C1 segment of cervical spinal cord (tissue), 14 donors: Measurements from ENCODE around the gene RAB40B.
"Not testable (repeated sequence)": the region's sequence is repeated elsewhere in the genome, so short reads cannot be mapped to it uniquely, and the experiment has no call there.

Experiments
- DNase-seq, 14 donors: peaks; one replicate each; lab custom pipeline; 2025; lab: John Stamatoyannopoulos, UW

RAB40B gene

DNA sequence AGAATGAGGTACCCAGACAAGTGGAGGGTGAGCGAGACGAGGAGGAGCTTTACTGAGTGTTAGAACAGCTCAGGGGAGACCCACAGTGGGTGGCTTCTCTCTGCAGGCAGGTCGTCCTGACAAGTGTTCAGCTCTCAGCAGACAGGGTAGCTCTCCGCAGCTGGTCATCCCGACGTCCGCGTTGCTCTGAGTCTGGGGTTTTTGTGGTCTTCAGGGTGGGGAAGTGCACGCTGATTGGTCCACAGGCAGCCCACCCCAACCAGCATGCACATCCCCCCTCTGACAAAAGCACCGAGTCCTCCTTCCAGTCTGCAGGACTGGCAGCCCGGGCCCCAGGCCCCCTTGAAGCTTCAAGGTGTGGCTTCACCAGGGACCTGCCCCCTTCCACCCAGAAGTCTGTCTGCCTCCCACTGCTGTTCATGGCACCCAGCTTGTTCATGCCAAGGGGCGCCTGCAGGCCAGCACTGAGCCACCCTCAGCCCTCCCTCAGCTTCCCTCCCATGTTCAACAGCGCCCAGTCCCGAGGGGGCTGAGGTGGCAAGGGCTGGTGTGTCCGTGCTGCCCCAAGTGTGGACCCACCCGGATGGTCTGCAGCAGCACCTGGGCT lies 30.4 kb downstream of the RAB40B start:
- DNase-seq = no peak

DNA sequence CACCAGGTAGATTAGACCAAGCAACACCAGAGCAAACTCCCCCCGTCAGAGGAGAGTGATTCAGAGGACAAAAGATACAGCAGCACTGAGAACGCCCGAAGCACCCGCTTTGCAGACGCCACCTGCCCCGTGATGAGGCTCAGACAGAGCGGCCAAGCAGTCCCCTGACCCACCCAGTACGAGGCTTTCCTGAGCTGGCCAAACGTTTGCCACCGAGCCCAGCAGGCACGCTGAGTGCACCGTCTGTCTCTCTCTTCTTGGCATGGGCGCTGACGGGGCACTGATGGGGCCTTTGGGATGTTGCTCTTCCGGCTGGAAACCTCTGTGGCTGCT lies 30.9 kb downstream of the RAB40B start:
- peak in 1 of 14 donors; percentile 63 for DNase-seq

DNA sequence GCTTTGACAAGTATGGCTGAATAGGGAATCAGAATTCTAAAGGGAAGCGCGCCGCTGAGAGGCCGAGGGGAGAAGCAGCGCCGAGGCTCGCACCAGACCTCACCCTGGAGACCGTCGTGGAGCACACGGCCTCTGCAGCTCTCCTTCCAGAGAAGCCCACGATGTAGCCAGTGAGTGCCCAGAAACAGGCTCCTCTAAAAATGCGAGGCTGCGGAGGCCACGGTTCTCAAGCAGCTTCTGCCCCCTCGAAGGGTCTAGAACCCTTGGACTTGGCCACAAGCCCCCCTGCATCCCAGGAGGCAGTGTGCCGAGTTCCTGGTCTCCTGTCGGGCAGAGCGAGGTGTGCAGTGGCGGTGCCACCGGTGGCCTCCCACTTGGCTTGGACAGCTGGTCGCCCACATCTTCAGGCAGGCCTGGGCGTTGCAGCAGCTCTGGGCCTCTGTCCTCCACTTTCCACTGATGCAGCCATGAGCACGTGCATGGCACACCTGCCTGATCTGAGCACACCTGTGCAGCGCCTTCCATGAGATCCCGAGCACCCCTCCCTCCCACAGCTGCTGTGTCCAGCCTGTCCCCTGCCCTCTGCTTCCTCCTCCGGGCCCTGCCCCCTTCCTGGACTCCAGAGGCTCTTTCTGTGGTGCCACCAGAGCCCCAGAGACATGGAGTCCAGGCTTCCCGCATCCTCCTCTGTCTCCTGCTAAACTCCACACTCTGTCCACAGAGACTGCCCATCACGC lies 31.4 kb downstream of the RAB40B start:
- no peak for DNase-seq

DNA sequence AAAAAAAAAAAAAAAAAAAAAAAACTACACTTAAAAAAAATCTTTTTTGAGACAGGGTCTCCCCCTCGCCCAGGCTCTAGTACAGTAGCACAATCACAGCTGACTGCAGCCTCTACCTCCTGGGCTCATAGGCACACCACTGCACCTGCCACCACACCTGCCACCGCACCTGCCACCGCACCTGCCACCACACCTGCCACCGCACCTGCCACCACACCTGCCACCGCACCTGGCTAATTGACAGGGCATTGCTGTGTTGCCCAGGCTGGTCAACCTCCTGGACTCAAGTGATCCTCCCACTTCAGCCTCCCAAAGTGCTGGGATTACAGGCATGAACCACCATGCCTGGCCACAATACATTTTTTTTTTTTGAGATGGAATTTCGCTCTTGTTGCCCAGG lies 32.6 kb downstream of the RAB40B start:
- no peak for DNase-seq

DNA sequence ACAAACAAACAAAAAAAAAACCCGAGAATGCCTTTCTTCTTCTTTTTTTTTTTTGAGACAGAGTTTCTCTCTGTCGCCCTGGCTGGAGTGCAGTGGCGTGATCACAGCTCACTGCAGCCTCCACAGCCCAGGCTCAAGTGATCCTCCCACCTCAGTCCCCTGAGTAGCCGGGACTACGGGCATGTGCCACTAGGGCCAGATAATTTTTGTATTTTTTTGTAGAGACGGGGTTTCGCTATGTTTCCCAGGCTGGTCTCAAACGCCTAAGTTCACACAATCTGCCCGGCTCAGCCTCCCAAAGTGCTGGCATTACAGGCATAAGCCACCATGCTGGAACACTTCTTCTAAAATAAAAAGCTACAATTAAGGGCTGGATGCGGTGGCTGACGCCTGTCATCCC lies 33.3 kb downstream of the RAB40B start:
- DNase-seq = no peak

DNA sequence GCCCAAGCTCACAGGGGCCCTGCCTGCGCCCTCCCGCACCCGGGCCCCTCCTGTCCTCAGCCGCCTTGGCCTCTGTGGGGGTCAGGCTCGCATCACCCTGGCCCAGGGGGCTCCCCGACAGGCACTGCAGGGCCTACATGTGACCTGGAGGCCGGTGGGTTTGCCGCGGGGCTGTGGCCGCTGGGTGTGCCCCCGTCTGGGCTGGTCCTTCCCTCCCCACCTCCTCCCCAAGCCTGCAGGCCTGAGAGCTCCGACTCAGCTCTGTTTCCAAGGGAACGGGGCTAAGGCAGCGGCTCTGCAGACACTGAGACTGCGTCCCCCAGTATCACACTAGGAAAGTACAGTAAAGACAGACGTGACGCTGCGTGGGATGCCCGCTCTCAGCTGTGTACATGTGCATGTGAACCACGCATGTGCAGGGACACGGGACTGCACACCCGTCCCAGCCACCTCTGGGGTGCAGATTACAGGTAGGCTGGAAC lies 33.8 kb downstream of the RAB40B start:
- DNase-seq = no peak

DNA sequence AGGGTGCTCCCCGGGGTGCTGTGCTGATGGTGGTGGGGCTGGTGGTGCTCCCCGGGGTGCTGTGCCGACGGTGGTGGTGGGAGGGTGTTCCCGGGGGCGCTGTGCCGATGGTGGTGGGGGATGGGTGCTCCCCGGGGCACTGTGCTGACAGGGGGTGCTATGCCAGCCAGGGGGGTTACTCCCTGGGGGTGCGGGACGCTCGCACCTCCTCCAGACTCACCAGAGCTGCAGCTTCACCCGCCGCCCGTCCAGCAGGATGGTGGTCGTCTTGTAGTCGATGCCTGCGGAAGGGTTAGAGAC lies 34.3 kb downstream of the RAB40B start:
- no peak for DNase-seq

DNA sequence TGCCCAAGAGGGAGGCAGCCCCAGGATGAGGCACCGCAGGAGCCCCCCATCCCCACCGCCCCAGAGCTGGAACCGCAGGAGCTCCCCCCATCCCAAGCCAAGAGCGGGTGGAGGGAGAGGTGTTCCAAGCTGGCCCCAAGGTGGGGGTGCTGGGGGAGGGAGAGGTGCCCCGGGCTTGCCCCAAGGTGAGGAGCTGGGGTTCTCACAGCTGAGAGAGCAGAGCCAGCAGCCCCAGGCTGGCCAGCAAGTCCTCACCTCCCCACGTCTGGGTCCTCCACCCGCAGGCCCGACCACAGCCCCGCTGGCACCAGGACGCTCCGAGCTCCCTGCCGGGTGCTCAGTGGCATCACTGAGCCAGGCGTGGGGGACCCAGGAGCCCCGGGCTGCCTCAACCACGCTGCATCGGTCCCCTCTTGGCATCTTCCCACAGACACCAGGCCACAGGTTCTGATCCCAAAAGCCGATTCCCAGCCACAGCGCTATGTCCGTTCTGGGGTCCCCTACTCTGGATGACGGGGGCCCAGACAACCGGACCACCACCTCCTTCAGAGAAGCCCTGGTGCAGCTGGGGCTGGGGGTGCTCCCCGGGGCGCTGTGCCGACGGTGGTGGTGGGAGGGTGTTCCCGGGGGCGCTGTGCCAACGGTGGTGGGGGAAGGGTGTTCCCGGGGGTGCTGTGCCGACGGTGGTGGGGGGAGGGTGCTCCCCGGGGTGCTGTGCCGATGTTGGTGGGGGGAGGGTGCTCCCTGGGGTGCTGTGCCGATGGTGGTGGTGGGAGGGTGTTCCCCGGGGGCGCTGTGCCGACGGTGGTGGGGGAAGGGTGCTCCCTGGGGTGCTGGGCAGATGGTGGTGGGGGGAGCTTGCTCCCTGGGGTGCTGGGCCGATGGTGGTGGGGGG lies 34.9 kb downstream of the RAB40B start:
- no peak for DNase-seq

DNA sequence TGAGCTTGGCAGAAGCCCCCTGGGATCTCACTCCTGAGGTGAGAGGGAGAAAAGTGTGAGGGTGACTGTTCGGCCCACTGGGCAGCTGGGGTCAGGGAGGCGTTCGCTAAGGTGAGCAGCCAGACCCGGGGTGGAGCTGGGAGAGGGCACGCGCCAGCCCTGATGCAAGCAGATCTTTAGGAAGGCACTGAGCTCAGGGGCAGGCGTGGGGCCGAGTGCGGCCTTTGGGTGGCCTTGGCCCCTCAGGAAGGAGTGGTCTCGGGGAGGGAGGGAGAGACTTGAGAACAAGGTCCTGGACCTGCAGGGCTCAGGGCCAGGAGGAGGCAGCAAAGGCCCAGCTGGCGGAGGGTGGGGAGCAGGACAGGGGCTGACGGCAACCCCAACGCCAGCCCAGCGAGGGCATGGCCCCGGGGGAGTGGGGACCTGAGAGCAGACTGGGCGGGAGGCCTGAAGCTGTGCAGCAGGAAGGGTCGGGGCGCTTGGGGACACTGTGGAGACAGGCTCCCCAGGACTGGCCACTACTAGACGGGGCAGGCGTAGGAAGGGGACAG lies 35.7 kb downstream of the RAB40B start:
- no peak for DNase-seq

DNA sequence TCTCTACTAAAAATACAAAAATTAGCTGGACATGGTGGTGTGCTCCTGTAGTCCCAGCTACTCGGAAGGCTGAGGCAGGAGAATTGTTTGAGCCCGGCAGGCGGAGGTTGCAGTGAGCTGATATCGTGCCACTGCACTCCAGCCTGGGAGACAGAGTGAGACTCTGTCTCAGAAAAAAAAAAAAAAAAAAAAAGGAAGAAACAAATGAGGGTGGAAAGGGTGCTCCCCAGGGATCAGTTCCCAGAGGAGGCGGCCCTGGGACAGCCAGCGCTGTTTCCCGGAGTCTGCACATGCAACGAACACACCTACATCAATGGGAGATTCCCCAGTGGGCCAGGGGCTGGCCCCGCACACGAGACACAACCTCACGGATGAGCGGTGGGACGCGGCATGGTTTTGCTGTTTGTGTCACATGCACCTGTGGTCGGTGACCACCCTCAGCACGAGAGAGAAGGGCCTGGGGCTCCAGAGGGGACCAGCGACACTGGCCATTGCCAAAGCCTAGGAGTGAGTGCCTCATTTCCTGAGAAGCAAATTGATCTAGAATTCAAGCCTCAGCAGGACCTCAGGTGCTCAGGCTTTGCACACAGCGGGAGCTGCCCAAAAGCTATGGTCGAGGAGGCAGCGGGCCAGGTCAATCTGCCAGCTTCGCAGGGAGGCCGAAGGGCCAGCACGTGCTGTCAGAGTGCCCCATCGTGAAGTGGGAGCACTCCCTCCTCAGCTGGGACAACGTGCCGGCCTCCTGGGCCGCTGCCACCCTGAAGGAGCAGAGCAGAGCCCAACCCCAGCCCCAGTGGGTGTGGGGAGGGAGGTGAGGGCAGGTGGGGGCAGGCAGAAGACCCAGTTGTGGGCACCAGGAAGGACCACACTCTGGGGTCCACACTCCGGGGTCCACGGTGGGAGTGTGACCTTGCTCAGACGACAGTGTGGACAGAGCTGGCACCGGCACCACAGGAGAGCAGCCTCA lies 36.5 kb downstream of the RAB40B start:
- DNase-seq = no peak

DNA sequence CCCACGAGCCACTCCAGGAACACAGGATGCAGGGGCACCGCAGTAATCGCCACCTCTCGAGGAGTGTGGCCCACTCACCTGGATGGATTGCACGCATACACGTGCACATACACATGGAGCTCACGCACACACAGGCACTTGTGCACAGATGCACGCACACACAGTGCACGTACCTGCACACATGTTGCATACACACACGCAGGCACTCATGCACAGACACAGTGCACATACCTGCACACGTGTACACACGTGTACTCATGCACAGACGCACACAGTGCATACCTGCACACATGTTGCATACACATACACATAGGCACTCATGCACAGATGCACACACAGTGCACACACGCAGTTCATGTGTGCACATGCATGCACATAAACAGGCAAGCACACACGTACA lies 38.6 kb downstream of the RAB40B start:
- no peak for DNase-seq

DNA sequence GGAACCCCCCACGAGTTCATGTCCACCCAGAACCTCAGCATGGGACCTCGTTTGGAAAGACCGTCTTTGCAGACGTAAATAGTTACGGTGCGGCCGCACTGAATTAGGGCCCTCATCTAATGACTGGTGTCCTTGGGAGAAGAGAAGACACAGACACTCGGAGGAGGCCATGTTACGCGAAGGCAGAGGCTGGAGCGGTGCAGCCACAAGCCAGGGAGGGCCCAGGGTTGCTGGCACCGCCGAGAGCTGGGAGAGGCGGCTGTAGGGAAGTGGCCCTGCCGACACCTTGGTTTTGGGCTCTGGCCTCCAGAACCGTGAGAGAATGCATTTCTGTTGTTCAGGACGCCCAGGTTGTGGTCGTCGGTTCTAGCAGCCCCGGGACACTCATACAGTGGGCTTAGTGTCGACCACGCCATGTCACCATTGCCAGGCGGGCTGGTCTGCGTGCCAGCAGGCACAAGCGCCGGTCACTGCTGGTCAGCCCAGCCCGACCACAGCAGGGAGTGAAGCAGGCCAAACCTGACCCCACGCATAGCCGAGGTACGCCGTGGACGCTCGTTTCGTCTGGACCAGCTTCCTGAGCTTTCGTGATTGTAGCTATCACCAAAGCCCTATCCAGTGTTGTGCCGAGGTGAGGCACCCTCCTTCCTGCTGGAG lies 39.6 kb downstream of the RAB40B start:
- DNase-seq = no peak

DNA sequence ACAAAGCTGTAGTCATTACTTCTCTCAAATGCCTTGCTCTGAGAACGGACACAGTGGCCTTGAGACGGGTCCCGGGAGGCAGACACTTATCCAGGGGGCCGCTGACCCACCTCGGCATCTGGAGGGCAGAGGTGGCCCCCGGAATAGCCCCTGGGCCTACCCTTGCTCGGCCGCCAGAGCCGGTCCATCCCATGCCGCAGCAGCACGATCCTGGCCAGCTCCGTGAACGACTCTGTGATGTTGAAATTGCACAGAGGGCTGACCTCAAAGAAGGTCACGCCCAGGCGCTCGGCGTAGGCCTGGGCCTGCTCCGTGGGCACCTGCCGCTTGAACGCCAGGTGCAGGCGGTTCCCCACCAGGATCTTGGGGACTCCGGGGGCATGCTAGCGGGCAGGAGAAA lies 40.2 kb downstream of the RAB40B start:
- DNase-seq = no peak

DNA sequence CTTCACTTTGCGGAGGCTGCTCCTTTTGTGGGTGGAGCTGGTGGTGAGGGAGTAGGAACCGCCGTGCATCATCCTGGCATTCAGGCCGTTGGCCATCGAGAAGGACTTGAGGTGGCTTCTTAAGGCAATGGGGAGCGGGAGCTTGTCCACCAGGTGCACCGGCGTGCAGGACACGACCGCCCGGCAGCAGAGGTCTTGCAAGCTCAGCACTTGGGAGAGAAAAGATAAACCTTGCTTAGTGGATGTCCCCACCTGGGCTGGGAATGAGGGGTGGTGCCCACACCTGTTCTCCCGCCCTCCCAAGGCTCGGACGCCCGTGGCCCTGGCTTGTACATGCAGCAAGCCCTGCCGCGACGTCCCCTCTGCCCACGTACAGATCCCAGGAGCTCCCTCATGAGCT lies 40.6 kb downstream of the RAB40B start:
- no peak for DNase-seq

DNA sequence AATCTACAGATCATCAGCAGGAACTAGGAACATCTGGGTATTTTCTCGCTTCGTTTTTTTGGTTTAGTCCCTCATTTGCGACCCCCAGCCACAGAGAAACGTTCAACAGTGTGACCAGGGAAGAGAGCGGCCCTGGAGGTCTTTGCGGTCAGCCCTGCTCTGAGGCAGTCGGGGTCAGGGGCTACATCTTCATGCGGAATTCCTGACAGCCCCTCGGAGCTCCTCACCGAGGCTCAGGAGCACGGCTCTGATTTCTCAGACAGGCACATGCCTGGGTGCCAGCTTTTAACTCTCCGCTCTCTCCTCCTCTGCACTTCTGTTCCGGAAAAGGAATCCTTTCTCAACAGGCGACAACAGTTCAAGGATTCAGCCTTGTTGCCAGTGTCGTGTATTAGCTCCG lies 42.2 kb downstream of the RAB40B start:
- no peak for DNase-seq

DNA sequence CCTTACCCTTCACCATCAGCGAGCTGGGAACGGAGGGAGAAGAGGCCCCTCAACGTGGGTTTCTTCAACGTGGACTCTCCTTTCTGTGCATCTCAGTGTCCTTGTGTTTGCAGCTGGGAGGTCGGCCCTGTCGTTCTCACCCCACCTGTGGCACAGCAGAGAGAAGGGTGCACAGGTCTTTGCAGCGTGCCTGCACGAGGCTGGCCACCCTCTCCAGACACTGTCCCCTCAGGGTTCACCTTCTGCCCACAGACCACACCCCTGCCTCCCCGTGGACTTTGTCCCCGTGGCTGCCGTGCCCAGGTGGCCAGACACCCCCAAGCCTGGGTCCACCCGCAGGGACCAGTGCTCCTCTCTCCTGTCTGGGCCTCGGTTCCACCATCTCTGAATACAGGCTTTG lies 43.0 kb downstream of the RAB40B start:
- DNase-seq = no peak

DNA sequence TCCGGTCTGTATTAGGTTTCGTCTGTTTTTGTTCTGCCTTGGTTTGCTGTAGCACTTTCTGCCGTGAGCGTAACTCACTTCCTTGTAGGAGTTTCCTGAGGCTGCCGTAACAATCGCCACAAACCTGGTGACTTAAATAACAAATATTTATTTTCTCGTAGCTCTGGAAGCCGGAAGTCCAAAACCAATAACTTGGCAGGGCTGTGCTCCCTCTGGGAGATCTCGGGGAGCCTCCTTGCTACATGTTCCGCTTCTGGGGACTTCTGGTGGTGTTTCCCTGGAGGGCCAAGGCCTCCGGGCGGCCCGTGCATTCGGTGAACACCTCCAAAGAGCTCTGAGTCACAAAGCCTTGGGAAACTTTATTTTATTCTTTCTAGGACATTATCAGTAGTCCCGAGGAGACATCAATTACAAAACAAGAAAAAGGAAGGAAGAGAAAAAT lies 43.4 kb downstream of the RAB40B start:
- no peak for DNase-seq

DNA sequence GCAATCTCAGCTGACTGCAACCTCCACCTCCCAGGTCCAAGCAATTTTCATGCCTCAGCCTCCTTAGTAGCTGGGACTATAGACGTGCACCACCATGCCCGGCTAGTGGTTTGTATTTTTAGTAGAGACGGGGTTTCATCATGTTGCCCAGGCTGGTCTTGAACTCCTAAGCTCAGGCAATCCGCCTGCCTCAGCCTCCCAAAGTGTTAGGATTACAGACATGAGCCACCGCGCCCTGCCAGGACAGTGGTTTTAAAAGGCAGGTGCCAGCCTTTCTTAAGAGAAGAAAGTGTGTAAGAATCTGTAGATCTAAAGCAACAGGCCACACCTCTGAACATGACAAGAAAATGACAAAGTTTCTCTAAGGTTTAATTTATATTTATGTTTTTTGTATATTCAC lies 43.9 kb downstream of the RAB40B start:
- DNase-seq = not testable (repeated sequence)

DNA sequence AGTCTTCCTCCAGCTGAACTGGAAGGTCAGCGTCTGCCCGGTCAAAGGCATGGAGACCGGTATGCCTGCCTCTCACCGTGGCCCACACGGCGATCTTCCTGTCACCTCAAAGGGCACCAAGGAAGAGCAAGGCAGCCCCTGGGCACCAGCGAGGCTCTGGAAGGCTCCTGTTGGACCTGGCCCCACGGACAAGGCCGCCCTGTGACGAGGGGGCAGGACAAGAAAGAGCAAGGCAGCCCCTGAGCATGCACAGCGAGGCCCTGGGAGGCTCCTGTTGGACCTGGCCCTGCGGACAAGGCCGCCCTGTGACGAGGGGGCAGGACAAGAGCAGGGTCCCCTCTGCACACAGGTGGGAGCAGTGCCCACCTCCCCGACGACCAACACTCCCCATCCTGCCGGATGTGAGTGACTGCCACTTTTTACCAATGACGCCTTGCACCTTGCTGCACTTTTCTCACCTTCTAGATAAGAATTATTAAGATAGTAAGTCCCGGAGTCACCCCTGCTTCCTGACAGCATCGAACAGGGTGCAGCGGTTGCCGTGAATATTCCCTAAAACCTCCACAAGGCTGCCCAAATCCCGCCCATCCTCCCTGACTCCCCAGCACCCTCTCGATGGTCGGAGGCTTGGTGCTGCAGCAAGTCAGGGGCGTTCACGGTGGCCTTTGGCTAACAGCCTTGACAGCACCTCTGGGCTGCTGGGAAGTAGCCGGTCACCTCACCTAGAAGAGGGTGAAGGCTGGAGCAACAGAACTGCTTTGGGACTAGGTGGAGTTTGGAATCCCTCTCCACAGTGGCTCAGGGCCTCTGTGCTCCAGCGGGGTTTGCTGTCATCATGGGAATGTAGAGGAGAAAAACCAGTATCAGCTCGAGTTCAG lies 44.6 kb downstream of the RAB40B start:
- no peak for DNase-seq

DNA sequence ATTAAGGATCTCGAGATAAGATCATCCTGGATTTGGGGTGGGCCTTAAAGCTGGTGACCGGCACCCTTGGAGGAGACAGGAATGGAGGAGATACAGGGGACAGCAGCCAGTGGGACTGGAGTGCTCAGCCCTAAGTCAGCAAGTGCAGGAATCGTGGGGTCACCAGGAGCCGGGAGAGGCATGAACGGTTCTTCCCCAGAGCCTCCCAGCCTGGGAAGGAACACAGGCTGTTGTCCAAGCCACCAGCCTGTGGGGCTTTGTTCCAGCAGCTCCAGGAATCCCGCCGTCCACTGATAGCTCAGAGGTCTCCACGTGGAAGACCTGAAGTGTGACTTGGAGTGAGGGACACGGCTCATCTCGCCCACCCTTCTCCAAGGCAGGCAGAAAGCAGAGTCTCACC lies 47.8 kb downstream of the RAB40B start:
- no peak for DNase-seq
